ENCODE results near the gene TCF25.
"Not testable (repeated sequence)": the region's sequence is repeated elsewhere in the genome, so short reads cannot be mapped to it uniquely, and the experiment has no call there.

The TCF25 gene

GRCh38 chr16:89921702-89922476 lies 48.5 kb downstream of the TCF25 start:
- no peak for DNase-seq

GRCh38 chr16:89922477-89922883 lies 49.1 kb downstream of the TCF25 start:
- DNase-seq, result no peak

GRCh38 chr16:89922884-89923639 lies 49.7 kb downstream of the TCF25 start, which contains the start of gene TUBB3:
Gene TUBB3, plus strand, starts transcription at chr16:89923342. Its CDS starts 60 bp downstream, at chr16:89923402.
- peak; percentile 44 for DNase-seq

GRCh38 chr16:89923640-89924296 lies 50.4 kb downstream of the TCF25 start:
- DNase-seq, result no peak

DNA sequence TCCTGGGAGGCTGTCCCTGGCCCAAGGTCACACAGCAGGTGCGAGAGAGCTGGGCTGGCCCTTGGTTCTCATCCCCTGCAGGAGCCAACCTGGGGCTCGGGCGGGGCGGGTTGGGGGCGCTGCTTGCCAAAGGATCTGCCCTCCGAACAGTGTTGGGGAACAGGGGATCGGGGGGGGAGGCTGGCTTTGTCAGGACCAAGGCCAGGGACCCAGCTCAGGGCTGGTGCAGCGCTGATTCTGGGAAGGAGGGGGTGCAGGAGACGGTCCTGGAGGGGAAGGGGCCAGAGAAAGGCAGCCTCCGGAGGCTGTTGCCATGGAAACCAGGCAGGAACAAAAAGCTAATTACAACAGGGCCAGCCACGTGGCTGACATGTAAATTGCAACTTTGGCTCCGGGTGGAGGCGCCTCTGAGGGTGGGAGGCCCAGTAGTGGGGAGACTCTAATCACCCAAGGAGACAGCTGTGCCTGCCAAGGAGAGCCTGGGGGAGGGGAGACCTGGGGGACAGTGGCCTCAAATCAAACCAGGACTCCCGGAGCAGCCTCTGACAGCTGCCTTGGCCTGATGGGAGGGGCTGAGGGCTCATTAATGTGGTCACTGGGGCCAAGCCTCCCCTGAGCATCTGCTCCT lies 51.0 kb downstream of the TCF25 start:
- no peak for DNase-seq

DNA sequence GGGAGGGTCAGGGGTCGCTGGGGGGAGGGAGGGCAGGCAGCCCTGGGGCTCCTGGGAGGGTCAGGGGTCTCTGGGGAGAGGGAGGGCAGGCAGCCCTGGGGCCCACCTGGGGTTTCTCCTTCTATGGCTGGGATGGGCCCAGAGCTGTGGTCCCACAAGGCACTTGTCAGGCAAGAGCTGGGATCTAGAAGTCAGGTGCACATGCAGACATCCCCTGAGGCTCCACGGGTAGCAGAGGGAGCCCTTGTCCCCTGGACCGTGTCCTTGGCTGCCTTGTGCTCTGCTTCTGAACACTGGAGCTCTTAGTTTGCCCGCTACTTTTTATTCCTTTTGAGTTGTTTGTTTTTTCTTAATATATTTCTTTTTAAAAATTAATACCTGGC lies 51.5 kb downstream of the TCF25 start:
- no peak for DNase-seq

GRCh38 chr16:89925596-89926079 lies 52.2 kb downstream of the TCF25 start:
- no peak for DNase-seq

DNA sequence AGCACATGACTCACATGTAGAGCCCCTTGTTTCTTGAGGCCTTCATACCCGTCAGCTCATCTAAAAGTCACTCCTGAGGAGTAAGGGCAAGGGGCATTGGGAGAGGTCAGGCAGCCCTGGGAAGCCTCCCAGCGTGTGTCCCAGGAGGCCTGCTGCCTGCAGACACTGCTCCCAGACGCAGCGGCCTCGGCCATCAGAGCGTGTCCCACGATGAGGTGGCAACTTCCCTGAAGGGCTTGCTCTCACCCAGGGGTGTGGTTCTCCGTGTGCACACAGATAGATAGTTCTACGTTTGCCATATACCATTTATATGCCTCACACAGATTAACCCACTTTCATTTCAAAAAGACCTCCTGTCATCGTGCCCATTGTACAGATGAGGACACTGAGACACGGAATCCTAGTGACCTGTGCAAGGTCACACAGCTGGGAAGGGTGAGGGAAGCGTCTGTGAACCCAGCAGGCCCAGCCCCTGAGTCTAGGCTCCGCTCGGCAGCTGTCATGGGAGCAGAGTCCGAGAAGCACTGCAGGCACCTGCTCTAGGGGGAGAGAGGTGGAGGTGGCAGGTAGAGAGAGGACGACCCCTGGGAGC lies 58.0 kb downstream of the TCF25 start:
- DNase-seq, result no peak

GRCh38 chr16:89931964-89932363 lies 58.6 kb downstream of the TCF25 start:
- no peak for DNase-seq

DNA sequence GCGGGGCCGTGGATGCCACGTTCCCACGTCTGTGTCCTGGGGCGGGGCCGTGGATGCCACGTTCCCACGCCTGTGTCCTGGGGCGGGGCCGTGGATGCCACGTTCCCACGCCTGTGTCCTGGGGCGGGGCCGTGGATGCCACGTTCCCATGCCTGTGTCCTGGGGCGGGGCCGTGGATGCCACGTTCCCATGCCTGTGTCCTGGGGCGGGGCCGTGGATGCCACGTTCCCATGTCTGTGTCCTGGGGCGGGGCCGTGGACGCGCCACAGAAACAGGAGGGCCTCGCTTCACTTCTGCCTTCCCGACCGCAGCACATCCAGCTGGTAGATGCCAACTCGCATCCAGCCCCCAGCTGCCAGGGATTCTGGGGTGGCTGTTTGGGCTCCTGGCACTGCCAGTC lies 60.6 kb downstream of the TCF25 start:
- not testable (repeated sequence) for DNase-seq

DNA sequence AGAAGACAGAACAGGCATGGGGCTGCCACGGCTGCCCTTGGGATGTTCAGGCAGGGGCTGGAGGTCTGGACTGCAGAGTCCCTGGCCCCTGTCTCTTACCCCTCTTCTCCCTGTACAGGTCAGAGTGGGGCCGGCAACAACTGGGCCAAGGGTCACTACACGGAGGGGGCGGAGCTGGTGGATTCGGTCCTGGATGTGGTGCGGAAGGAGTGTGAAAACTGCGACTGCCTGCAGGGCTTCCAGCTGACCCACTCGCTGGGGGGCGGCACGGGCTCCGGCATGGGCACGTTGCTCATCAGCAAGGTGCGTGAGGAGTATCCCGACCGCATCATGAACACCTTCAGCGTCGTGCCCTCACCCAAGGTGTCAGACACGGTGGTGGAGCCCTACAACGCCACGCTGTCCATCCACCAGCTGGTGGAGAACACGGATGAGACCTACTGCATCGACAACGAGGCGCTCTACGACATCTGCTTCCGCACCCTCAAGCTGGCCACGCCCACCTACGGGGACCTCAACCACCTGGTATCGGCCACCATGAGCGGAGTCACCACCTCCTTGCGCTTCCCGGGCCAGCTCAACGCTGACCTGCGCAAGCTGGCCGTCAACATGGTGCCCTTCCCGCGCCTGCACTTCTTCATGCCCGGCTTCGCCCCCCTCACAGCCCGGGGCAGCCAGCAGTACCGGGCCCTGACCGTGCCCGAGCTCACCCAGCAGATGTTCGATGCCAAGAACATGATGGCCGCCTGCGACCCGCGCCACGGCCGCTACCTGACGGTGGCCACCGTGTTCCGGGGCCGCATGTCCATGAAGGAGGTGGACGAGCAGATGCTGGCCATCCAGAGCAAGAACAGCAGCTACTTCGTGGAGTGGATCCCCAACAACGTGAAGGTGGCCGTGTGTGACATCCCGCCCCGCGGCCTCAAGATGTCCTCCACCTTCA lies 61.5 kb downstream of the TCF25 start:
- DNase-seq, result no peak

DNA sequence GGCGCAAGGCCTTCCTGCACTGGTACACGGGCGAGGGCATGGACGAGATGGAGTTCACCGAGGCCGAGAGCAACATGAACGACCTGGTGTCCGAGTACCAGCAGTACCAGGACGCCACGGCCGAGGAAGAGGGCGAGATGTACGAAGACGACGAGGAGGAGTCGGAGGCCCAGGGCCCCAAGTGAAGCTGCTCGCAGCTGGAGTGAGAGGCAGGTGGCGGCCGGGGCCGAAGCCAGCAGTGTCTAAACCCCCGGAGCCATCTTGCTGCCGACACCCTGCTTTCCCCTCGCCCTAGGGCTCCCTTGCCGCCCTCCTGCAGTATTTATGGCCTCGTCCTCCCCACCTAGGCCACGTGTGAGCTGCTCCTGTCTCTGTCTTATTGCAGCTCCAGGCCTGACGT lies 62.2 kb downstream of the TCF25 start:
- not testable (repeated sequence) for DNase-seq

- no peak for DNase-seq
These were observed 62.6 kb downstream of the TCF25 start for GRCh38 chr16:89936034-89936433.

DNA sequence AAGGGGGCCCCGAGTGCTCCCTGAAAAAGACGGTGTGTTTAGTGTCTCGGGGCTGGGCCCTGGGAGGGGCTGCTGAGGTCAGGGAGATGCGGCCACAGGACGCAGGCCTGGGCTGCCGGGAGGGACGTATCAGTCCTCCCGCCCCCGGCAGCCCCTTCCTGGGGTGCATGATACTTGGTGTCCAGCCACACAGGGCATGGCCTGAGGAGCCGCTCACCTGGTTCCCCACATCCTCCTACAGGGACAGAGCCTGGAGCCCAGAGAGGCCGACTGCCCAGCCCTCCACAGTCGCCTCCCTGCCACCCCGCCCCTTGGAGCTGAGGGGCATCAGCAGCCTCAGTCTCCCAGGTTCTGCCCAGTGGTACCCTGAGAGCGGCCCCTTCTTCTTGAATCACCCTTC lies 63.1 kb downstream of the TCF25 start:
- no peak for DNase-seq

DNA sequence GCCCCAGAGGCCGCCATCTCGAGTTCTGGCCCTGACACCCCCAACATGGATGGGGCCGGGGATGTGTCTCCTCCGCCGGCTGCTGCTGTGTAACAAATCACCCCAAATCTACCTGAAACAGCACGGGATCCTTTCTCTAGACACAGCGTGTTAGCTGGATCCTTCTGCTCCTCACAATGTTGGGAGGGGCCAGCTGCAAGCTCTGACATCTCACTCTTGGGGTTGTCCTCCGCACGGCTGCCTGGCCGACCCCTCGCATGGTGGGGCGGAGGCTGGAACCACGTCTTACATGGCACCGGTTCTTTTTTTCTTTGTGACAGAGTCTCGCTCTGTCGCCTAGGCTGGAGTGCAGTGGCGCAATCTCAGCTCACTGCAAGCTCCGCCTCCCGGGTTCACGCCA lies 63.6 kb downstream of the TCF25 start:
- no peak for DNase-seq

- no peak for DNase-seq
These were observed 64.9 kb downstream of the TCF25 start for GRCh38 chr16:89938175-89938885.

GRCh38 chr16:89944773-89945172 lies 71.4 kb downstream of the TCF25 start:
- no peak for DNase-seq

DNA sequence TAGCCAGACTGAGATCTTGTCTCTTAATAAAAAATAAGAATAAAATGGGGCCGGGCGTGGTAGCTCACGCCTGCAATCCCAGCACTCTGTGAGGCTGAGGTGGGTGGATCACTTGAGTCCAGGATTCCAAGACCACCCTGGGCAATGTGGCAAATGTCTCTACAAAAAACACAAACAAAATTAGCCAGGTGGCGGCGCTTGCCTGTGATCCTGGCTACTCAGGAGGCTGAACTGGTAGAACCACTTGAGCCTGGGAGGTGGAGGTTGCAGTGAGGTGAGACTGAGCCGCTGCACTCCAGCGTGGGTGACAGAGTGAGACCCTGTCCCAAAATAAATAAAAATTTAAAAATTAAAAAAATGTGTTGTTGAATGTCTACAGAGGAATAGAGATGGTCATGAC lies 72.3 kb downstream of the TCF25 start:
- DNase-seq, result no peak

DNA sequence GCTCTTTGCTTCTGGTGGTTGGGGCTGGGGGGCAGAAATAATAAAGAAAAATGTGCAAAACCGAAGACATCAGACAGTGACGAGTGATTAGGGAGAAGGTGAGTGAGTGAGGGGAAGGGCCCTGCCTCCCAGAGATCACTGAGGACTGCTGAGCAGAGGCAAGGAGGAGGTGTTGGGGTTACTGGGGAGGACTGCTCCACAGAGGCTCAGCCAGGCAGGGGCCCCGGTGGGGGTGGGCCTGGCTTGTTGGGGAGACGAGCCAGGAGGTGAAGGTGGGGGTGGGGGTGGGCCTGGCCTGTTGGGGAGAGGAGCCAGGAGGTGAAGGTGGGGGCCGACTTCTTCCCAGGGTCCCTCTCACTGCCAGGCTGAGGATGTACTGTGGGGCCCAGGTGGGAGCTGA lies 73.1 kb downstream of the TCF25 start:
- no peak for DNase-seq

DNA sequence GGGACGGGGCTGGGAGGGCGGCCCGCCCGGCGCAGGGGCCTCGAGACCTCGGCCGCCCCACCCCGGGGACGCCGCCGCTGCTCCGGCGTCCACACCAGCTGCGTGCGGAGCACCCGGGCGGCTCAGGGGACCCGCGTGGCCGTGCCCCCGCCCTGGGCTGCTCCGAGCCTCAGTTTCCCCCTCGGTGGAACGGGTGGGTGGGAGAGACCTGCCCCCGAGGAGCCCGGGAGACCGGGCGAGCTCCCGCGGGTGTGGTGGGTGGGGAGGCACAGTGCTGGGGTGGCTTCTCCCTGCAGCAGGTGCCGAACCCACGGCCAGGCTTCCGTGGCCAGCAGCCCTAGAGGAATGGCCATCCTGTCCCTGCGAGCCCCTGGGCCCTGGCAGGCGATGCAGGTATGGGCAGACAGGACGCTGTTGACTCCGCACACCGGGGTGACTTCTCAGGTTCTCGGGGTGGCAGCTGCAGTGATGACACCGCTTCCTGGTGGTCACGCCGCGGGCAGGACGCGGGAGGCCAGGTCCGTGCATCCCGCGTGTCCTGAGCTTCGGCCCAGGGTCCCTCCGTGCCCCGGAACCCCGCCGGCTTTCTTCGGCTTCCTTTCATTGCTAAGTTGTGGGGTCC lies 75.8 kb downstream of the TCF25 start:
- no peak for DNase-seq

Data from GDM1 (cell line).